GM12878 (cell line): ENCODE measurements around the gene HS6ST1. TPM values are rescaled to one million over a fixed set of nuclear protein-coding genes. Genes with fewer than 3 reads are reported as not detected.

Experiments used
- BMI1 ChIP-seq: fragments of 450-650 bp; IDR thresholded peaks from 2 replicates; pipeline ENCODE4 v1.6.1; 2016; ENCODE audit warnings: mild to moderate bottlenecking, moderate library complexity, borderline replicate concordance
- CREB1 ChIP-seq: IDR thresholded peaks from 2 replicates; pipeline ENCODE4 v1.6.1; 2012; ENCODE audit warnings: low read depth, mild to moderate bottlenecking, inconsistent platforms
- EP300 ChIP-seq, 2 experiments: fragments of 150-350 bp in 1 of 2; IDR thresholded peaks; 2 replicates each; pipeline ENCODE4 v1.6.1; 2011 to 2012; ENCODE audit warnings: low read depth in 2 of 2, low read length in 2 of 2, borderline replicate concordance in 1 of 2, improper control_type of control experiment in 1 of 2, inconsistent platforms in 1 of 2; ENCODE audit not compliant: control insufficient read depth in 1 of 2
- ESRRA ChIP-seq: IDR thresholded peaks from 2 replicates; pipeline ENCODE4 v1.6.1; 2012; ENCODE audit warnings: mild to moderate bottlenecking, low read length, improper control_type of control experiment
- FOS ChIP-seq: IDR thresholded peaks from 3 replicates; pipeline ENCODE4 v1.6.1; 2011; ENCODE audit warnings: borderline replicate concordance; ENCODE audit not compliant: insufficient read length; ENCODE audit errors: extremely low read depth
- HSF1 ChIP-seq: fragments of 150-350 bp; IDR thresholded peaks from 2 replicates; pipeline ENCODE4 v1.6.1; 2014; ENCODE audit warnings: mild to moderate bottlenecking, low read depth, low read length
- IKZF2 ChIP-seq, 2 experiments: fragments of 450-650 bp; IDR thresholded peaks; 2 replicates each; pipeline ENCODE4 v1.6.1; 2017; ENCODE audit warnings: mild to moderate bottlenecking in 2 of 2, moderate library complexity in 2 of 2
- IRF5 ChIP-seq: fragments of 450-650 bp; IDR thresholded peaks from 2 replicates; pipeline ENCODE4 v1.6.1; 2017; ENCODE audit warnings: borderline replicate concordance
- KAT2A ChIP-seq: conservative IDR thresholded peaks from 2 replicates; pipeline ENCODE4 v1.6.1; 2011; ENCODE audit warnings: low read depth, low read length; ENCODE audit not compliant: control insufficient read depth
- NFXL1 ChIP-seq: fragments of 450-650 bp; IDR thresholded peaks from 2 replicates; pipeline ENCODE4 v1.6.1; 2017; ENCODE audit warnings: antibody characterized with exemption, mild to moderate bottlenecking, borderline replicate concordance
- NFYB ChIP-seq: IDR thresholded peaks from 2 replicates; pipeline ENCODE4 v1.6.1; 2011; ENCODE audit warnings: low read depth, mild to moderate bottlenecking, low read length, improper control_type of control experiment, moderate library complexity; ENCODE audit not compliant: insufficient read depth
- NR2C1 ChIP-seq: fragments of 450-650 bp; IDR thresholded peaks from 2 replicates; pipeline ENCODE4 v1.6.1; 2017; ENCODE audit warnings: antibody characterized with exemption, mild to moderate bottlenecking, moderate library complexity
- NR2C2 ChIP-seq: IDR thresholded peaks from 2 replicates; pipeline ENCODE4 v1.6.1; 2011; ENCODE audit warnings: borderline replicate concordance, low read depth; ENCODE audit not compliant: control insufficient read depth, insufficient read length
- POLR2AphosphoS5 ChIP-seq: IDR thresholded peaks from 2 replicates; pipeline ENCODE4 v1.6.1; 2011; ENCODE audit warnings: mild to moderate bottlenecking, low read length, inconsistent platforms
- RAD51 ChIP-seq: fragments of 450-650 bp; IDR thresholded peaks from 2 replicates; pipeline ENCODE4 v1.6.1; 2016; ENCODE audit warnings: moderate library complexity, mild to moderate bottlenecking, inconsistent platforms
- RB1 ChIP-seq: fragments of 450-650 bp; formaldehyde crosslinking; IDR thresholded peaks from 2 replicates; pipeline ENCODE4 v1.6.1; 2017; ENCODE audit warnings: mild to moderate bottlenecking, borderline replicate concordance
- RBBP5 ChIP-seq: fragments of 200-600 bp; sonication (generic); conservative IDR thresholded peaks from 2 replicates; pipeline ENCODE4 v1.6.1; 2016
- RFX5 ChIP-seq: IDR thresholded peaks from 2 replicates; pipeline ENCODE4 v1.6.1; 2011; ENCODE audit warnings: low read depth, low read length, improper control_type of control experiment
- RUNX3 ChIP-seq: IDR thresholded peaks from 2 replicates; pipeline ENCODE4 v1.6.1; 2012; ENCODE audit warnings: low read length, inconsistent platforms
- SMARCA5 ChIP-seq: fragments of 450-650 bp; IDR thresholded peaks from 2 replicates; pipeline ENCODE4 v1.6.1; 2017; ENCODE audit warnings: mild to moderate bottlenecking
- TAF1 ChIP-seq: IDR thresholded peaks from 2 replicates; pipeline ENCODE4 v1.6.1; 2011; ENCODE audit warnings: mild to moderate bottlenecking, low read depth, low read length, borderline replicate concordance
- ZSCAN29 ChIP-seq: fragments of 450-650 bp; IDR thresholded peaks from 2 replicates; pipeline ENCODE4 v1.6.1; 2017; ENCODE audit warnings: mild to moderate bottlenecking, moderate library complexity
- polyA plus RNA-seq, 11 experiments: library from polyadenylated mRNA; depleted of rRNA in 4 of 11; unstranded in 6 of 11; stranded (reverse) in 5 of 11; fragments of >200 nt; fragmentation: Nextera tagmentation in 4 of 11; fragmentation: Illumina TruSeq in 1 of 11; extraction: Ambion mirVana in 4 of 11; extraction: Trizol in 1 of 11; gene quantifications; 1 replicate in 1 of 11; 2 replicates in 10 of 11; pipeline versions ENCODE4 v1.2.1 to v1.2.3, GENCODE V29; 2011 to 2016; ENCODE audit warnings: inconsistent platforms in 2 of 11, missing spikeins in 2 of 11, low read depth in 1 of 11
- total RNA-seq, 4 experiments: library from RNA; depleted of rRNA in 3 of 4; stranded (reverse); fragments of >200 nt in 3 of 4; fragmentation: Illumina TruSeq in 1 of 4; extraction: Trizol in 1 of 4; gene quantifications; 2 replicates each; pipeline versions ENCODE4 v1.2.1 to v1.2.3, GENCODE V29; 2013 to 2021
- TF ChIP-seq, protein P1 (sequence below): IDR thresholded peaks from 2 replicates; pipeline ENCODE4 v1.6.1; 2012; ENCODE audit warnings: mild to moderate bottlenecking, low read depth, low read length
- TF ChIP-seq, protein P2 (sequence below): IDR thresholded peaks from 2 replicates; pipeline ENCODE4 v1.6.1; 2012; ENCODE audit warnings: low read depth, low read length, improper control_type of control experiment

The HS6ST1 gene
- total and polyA plus RNA-seq, 10 of the 15 experiments (the other 5 are each of a cell fraction or from before 2014, with no cell fraction given): 0.48 to 17.0 (median 4.7) TPM

DNA sequence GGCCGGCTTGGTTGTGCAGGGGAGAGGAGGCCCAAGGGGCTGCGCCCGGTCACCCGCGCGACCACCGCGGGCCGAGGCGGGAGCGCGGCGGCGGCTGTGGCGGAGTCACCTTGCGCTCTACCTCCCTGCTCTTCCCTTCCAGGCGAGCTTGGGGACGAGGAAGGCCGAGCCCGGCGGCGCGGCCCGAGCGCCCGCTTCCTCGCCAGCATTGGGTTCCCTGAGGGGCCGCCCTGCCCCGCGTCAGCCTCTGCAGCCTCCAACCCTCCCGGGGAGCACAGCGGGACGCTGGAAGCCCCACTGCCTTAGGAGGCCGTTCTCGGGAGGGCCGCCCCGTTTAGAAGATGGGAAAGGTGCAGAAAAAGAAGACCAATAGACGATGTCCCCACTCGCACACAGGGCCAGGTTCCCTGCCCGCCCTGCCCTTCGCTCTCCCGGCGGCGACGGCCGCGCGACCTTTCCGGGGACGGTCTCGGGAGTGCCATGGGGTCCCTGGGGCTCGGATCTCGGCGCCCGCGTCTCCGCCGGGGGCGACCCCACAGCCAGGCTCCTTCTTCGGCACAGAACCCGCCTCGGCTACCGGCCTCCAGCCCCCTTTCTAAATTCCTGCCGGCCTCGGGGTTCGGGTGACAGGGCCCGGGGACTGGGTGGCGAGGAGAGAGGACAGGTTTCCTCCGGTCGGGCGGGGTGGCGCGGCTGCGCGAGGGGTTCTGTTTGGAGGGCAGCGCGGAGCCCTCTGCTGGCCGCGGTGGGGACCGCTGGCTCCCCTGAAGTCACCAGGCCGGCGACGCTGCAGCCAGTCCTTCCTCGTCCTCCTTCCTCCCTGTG, 85.5 kb downstream of the HS6ST1 start (continued):
- TF ChIP-seq EP300 (IDR thresholded peaks at IDR 0.05; ENCODE audit: borderline replicate concordance in 1 of 2, control insufficient read depth in 1 of 2, low read depth in 2 of 2, low read length in 2 of 2) (no peak), RUNX3 (peak; percentile 48), IRF5 (no peak), BMI1 (no peak), HSF1 (no peak), CREB1 (no peak), RBBP5 (no peak), RAD51 (no peak), KAT2A (no peak), NFXL1 (no peak), FOS (no peak), ESRRA (no peak), NR2C2 (no peak), IKZF2 (IDR thresholded peaks at IDR 0.05) (no peak), RB1 (peak; percentile 60; the same call in 1 of the 2 replicates), NR2C1 (no peak), ZSCAN29 (no peak), TAF1 (no peak), POLR2AphosphoS5 (no peak), NFYB (no peak), SMARCA5 (no peak), RFX5 (no peak)
- TF ChIP-seq, protein P1, sequence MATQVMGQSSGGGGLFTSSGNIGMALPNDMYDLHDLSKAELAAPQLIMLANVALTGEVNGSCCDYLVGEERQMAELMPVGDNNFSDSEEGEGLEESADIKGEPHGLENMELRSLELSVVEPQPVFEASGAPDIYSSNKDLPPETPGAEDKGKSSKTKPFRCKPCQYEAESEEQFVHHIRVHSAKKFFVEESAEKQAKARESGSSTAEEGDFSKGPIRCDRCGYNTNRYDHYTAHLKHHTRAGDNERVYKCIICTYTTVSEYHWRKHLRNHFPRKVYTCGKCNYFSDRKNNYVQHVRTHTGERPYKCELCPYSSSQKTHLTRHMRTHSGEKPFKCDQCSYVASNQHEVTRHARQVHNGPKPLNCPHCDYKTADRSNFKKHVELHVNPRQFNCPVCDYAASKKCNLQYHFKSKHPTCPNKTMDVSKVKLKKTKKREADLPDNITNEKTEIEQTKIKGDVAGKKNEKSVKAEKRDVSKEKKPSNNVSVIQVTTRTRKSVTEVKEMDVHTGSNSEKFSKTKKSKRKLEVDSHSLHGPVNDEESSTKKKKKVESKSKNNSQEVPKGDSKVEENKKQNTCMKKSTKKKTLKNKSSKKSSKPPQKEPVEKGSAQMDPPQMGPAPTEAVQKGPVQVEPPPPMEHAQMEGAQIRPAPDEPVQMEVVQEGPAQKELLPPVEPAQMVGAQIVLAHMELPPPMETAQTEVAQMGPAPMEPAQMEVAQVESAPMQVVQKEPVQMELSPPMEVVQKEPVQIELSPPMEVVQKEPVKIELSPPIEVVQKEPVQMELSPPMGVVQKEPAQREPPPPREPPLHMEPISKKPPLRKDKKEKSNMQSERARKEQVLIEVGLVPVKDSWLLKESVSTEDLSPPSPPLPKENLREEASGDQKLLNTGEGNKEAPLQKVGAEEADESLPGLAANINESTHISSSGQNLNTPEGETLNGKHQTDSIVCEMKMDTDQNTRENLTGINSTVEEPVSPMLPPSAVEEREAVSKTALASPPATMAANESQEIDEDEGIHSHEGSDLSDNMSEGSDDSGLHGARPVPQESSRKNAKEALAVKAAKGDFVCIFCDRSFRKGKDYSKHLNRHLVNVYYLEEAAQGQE: no peak
- TF ChIP-seq, protein P2, sequence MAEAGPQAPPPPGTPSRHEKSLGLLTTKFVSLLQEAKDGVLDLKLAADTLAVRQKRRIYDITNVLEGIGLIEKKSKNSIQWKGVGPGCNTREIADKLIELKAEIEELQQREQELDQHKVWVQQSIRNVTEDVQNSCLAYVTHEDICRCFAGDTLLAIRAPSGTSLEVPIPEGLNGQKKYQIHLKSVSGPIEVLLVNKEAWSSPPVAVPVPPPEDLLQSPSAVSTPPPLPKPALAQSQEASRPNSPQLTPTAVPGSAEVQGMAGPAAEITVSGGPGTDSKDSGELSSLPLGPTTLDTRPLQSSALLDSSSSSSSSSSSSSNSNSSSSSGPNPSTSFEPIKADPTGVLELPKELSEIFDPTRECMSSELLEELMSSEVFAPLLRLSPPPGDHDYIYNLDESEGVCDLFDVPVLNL: no peak
